ENCODE data around the gene TRIM7.

GRCh38 chr5:181181650-181182565 lies 23.1 kb downstream of the TRIM7 start:
- peak; percentile 56 for TF ChIP-seq CTCF (conservative IDR thresholded peaks at IDR 0.05; ENCODE audit: low read depth, low read length)
- no peak for TF ChIP-seq EZH2 (IDR thresholded peaks at IDR 0.05; ENCODE audit: borderline replicate concordance, low read depth, low read length, poor library complexity, severe bottlenecking)
